Loucy (cell line): ENCODE results near the gene STAP1.

ENCODE experiments used
- H2AFZ ChIP-seq: fragments of 200-600 bp; sonication (generic); 2 replicates; pipeline ENCODE4 v1.6.0; 2016; ENCODE audit warnings: antibody characterized with exemption, mild to moderate bottlenecking, low read length, moderate library complexity
- H3F3A ChIP-seq: fragments of 200-600 bp; 2 replicates; pipeline ENCODE4 v1.6.0; 2016; ENCODE audit warnings: antibody characterized with exemption, low read depth, mild to moderate bottlenecking
- H3K27me3 ChIP-seq: fragments of 200-600 bp; sonication (generic); 2 replicates; pipeline ENCODE4 v1.6.1; 2014; ENCODE audit warnings: low read length, mild to moderate bottlenecking; ENCODE audit not compliant: insufficient read depth, poor library complexity, severe bottlenecking
- H3K36me3 ChIP-seq: fragments of 200-600 bp; sonication (generic); 2 replicates; pipeline ENCODE4 v1.6.1; 2016; ENCODE audit warnings: low read length; ENCODE audit not compliant: insufficient read depth
- H3K4me1 ChIP-seq: fragments of 200-600 bp; sonication (generic); 2 replicates; pipeline ENCODE4 v1.5.1; 2014; ENCODE audit warnings: low read length, mild to moderate bottlenecking; ENCODE audit not compliant: insufficient read depth, poor library complexity, severe bottlenecking
- H3K4me2 ChIP-seq: fragments of 200-600 bp; sonication (generic); 2 replicates; pipeline ENCODE4 v1.6.0; 2014; ENCODE audit warnings: antibody characterized with exemption, low read length, low read depth, mild to moderate bottlenecking; ENCODE audit not compliant: poor library complexity, severe bottlenecking
- H3K4me3 ChIP-seq: fragments of 200-600 bp; sonication (generic); 2 replicates; pipeline ENCODE4 v1.5.1; 2014; ENCODE audit warnings: low read length, mild to moderate bottlenecking, mixed read lengths; ENCODE audit not compliant: poor library complexity, severe bottlenecking
- H3K79me2 ChIP-seq: fragments of 200-600 bp; sonication (generic); 2 replicates; pipeline ENCODE4 v1.6.1; 2014; ENCODE audit warnings: low read length; ENCODE audit not compliant: insufficient read depth
- H3K9ac ChIP-seq: fragments of 200-600 bp; sonication (generic); 2 replicates; pipeline ENCODE4 v1.6.0; 2014; ENCODE audit warnings: mild to moderate bottlenecking, low read depth, low read length, moderate library complexity; ENCODE audit not compliant: poor library complexity, severe bottlenecking
- H3K9me2 ChIP-seq: fragments of 200-600 bp; sonication (generic); replicated peaks from 2 replicates; pipeline ENCODE4 v1.6.1; 2016; ENCODE audit warnings: low read depth, low read length, mixed read lengths
- H3K9me3 ChIP-seq: fragments of 200-600 bp; sonication (generic); 2 replicates; pipeline ENCODE4 v1.6.1; 2014; ENCODE audit warnings: mild to moderate bottlenecking, antibody characterized with exemption, low read length, low read depth; ENCODE audit not compliant: insufficient read depth
- H4K20me1 ChIP-seq: fragments of 200-600 bp; sonication (generic); 2 replicates; pipeline ENCODE4 v1.6.0; 2014; ENCODE audit warnings: antibody characterized with exemption, low read length, mild to moderate bottlenecking; ENCODE audit not compliant: insufficient read depth, poor library complexity, severe bottlenecking
- CTCF ChIP-seq: fragments of 200-600 bp; sonication (generic); conservative IDR thresholded peaks from 2 replicates; pipeline ENCODE4 v1.5.1; 2014; ENCODE audit warnings: mild to moderate bottlenecking, antibody characterized with exemption, low read length
- EZH2phosphoT487 ChIP-seq: fragments of 200-600 bp; IDR thresholded peaks from 2 replicates; pipeline ENCODE4 v1.6.1; 2018; ENCODE audit warnings: antibody characterized with exemption, mild to moderate bottlenecking, moderate library complexity, borderline replicate concordance

Gene STAP1

GRCh38 chr4:67604029-67604381, 45.5 kb downstream of the STAP1 start:
- H3K9me2 ChIP-seq: no peaks in the 10 kb centered on the region
- H4K20me1 ChIP-seq: no peaks in the 10 kb centered on the region
- H3K4me1 ChIP-seq: no peaks in the 10 kb centered on the region
- H3K27me3 ChIP-seq: no peaks in the 10 kb centered on the region
- no peaks in the 10 kb centered on the region for H3K36me3 ChIP-seq
- no peaks in the 10 kb centered on the region for H3K79me2 ChIP-seq
- no peak overlapping the region for H3K4me3 ChIP-seq
- H3K4me2 ChIP-seq: no peak overlapping the region
- no peak overlapping the region for H3K9ac ChIP-seq
- H3F3A ChIP-seq: no peaks in the 10 kb centered on the region
- no peaks in the 10 kb centered on the region for H3K9me3 ChIP-seq
- H2AFZ ChIP-seq: no peak overlapping the region
- TF ChIP-seq CTCF (no peak), EZH2phosphoT487 (no peak)

GRCh38 chr4:67604749-67605148, 46.2 kb downstream of the STAP1 start:
- Histone ChIP-seq H3K36me3 (no peaks in the 10 kb centered on the region), H3K9me2 (no peaks in the 10 kb centered on the region), H3K4me3 (no peak overlapping the region), H3K27me3 (no peaks in the 10 kb centered on the region), H3K4me2 (no peak overlapping the region), H3K9ac (no peak overlapping the region), H3K4me1 (no peaks in the 10 kb centered on the region), H3F3A (no peaks in the 10 kb centered on the region), H4K20me1 (no peaks in the 10 kb centered on the region), H2AFZ (no peak overlapping the region), H3K9me3 (peaks cover under 1% of the 10 kb centered on the region; the same call in 1 of the 2 replicates), H3K79me2 (no peaks in the 10 kb centered on the region)
- TF ChIP-seq CTCF (no peak), EZH2phosphoT487 (no peak)

GRCh38 chr4:67608027-67608426, 49.5 kb downstream of the STAP1 start:
- Histone ChIP-seq H2AFZ (no peak overlapping the region), H3K27me3 (no peaks in the 10 kb centered on the region), H3K9ac (no peak overlapping the region), H3K79me2 (no peaks in the 10 kb centered on the region), H4K20me1 (no peaks in the 10 kb centered on the region), H3K4me3 (no peak overlapping the region), H3K4me2 (no peak overlapping the region), H3F3A (no peaks in the 10 kb centered on the region), H3K9me3 (peaks cover 2% of the 10 kb centered on the region; the same call in 1 of the 2 replicates), H3K9me2 (no peaks in the 10 kb centered on the region), H3K4me1 (no peaks in the 10 kb centered on the region), H3K36me3 (no peaks in the 10 kb centered on the region)
- TF ChIP-seq EZH2phosphoT487: no peak
- no peak for TF ChIP-seq CTCF
